Measurements from ENCODE around the gene ACLY.
"Not testable (repeated sequence)": the region's sequence is repeated elsewhere in the genome, so short reads cannot be mapped to it uniquely, and the experiment has no call there.

ACLY gene

GRCh38 chr17:41840781-41841180 lies 78.0 kb downstream of the ACLY start:
- H3K36me3 ChIP-seq (ENCODE audit: control insufficient read depth, insufficient read depth, low read length); H3K4me1 ChIP-seq (ENCODE audit: control insufficient read depth, insufficient read depth, low read length); H3K9me3 ChIP-seq (ENCODE audit: control insufficient read depth, insufficient read depth, low read length); H3K9ac ChIP-seq (ENCODE audit: low read depth, low read length); H3K4me3 ChIP-seq (ENCODE audit: low read depth, low read length); H3K27me3 ChIP-seq (ENCODE audit: control insufficient read depth, insufficient read depth, low read length); H3K27ac ChIP-seq (ENCODE audit: low read depth, low read length): not testable (repeated sequence)

- H3K4me3 ChIP-seq (ENCODE audit: low read depth, low read length); H3K9ac ChIP-seq (ENCODE audit: low read depth, low read length); H3K9me3 ChIP-seq (ENCODE audit: control insufficient read depth, insufficient read depth, low read length); H3K27me3 ChIP-seq (ENCODE audit: control insufficient read depth, insufficient read depth, low read length); H3K4me1 ChIP-seq (ENCODE audit: control insufficient read depth, insufficient read depth, low read length); H3K36me3 ChIP-seq (ENCODE audit: control insufficient read depth, insufficient read depth, low read length); H3K27ac ChIP-seq (ENCODE audit: low read depth, low read length): not testable (repeated sequence)
Observed at GRCh38 chr17:41839448-41839847, 79.3 kb downstream of the ACLY start.

GRCh38 chr17:41837761-41838538 lies 80.8 kb downstream of the ACLY start, which contains the start of gene KLHL10:
KLHL10 (plus strand) TSS chr17:41837825; CDS start chr17:41837933, 108 bp downstream.
- H3K9ac ChIP-seq (ENCODE audit: low read depth, low read length), result no peak within 1 kb of the TSS

GRCh38 chr17:41836550-41837196 lies 82.1 kb downstream of the ACLY start:
- no peaks in the 10 kb centered on the region for H3K9me3 ChIP-seq (ENCODE audit: control insufficient read depth, insufficient read depth, low read length)
- H3K36me3 ChIP-seq (ENCODE audit: control insufficient read depth, insufficient read depth, low read length), result peaks cover 19% of the 10 kb centered on the region
- H3K9ac ChIP-seq (ENCODE audit: low read depth, low read length), result no peak overlapping the region
- H3K4me1 ChIP-seq (ENCODE audit: control insufficient read depth, insufficient read depth, low read length), result peaks cover 6% of the 10 kb centered on the region; the same call in 1 of the 2 replicates
- peak overlapping the region; percentile 83 for H3K4me3 ChIP-seq (ENCODE audit: low read depth, low read length)
- H3K27me3 ChIP-seq (ENCODE audit: control insufficient read depth, insufficient read depth, low read length), result peaks cover 7% of the 10 kb centered on the region
- H3K27ac ChIP-seq (ENCODE audit: low read depth, low read length), result no peak overlapping the region

More at GRCh38 chr17:41837761-41838538, 80.8 kb downstream of the ACLY start, which contains the start of gene KLHL10:
- Histone ChIP-seq H3K27me3 (ENCODE audit: control insufficient read depth, insufficient read depth, low read length) (peaks cover 7% of the 10 kb centered on the region), H3K4me1 (ENCODE audit: control insufficient read depth, insufficient read depth, low read length) (peaks cover 6% of the 10 kb centered on the region; the same call in 1 of the 2 replicates), H3K36me3 (ENCODE audit: control insufficient read depth, insufficient read depth, low read length) (peaks cover 8% of the 10 kb centered on the region), H3K4me3 (ENCODE audit: low read depth, low read length) (no peak within 1 kb of the TSS), H3K27ac (ENCODE audit: low read depth, low read length) (no peak within 1 kb of the TSS), H3K9me3 (ENCODE audit: control insufficient read depth, insufficient read depth, low read length) (no peaks in the 10 kb centered on the region)

- H3K4me1 ChIP-seq (ENCODE audit: control insufficient read depth, insufficient read depth, low read length), result peaks cover 6% of the 10 kb centered on the region; the same call in 1 of the 2 replicates
- H3K27me3 ChIP-seq (ENCODE audit: control insufficient read depth, insufficient read depth, low read length), result peaks cover 7% of the 10 kb centered on the region
- peak within 1 kb of the TSS; percentile 61; the same call in 1 of the 2 replicates for H3K9ac ChIP-seq (ENCODE audit: low read depth, low read length)
- H3K4me3 ChIP-seq (ENCODE audit: low read depth, low read length), result peak within 1 kb of the TSS; percentile 83
- peaks cover 24% of the 10 kb centered on the region for H3K36me3 ChIP-seq (ENCODE audit: control insufficient read depth, insufficient read depth, low read length)
- H3K9me3 ChIP-seq (ENCODE audit: control insufficient read depth, insufficient read depth, low read length), result no peaks in the 10 kb centered on the region
- no peak within 1 kb of the TSS for H3K27ac ChIP-seq (ENCODE audit: low read depth, low read length)
Observed at GRCh38 chr17:41835800-41836549, 82.8 kb downstream of the ACLY start, which contains the start of gene NT5C3B. NT5C3B (minus strand) TSS chr17:41836232; CDS start chr17:41836193, 39 bp downstream.

- H3K27me3 ChIP-seq (ENCODE audit: control insufficient read depth, insufficient read depth, low read length), result peaks cover 7% of the 10 kb centered on the region
- peaks cover 31% of the 10 kb centered on the region for H3K36me3 ChIP-seq (ENCODE audit: control insufficient read depth, insufficient read depth, low read length)
- H3K4me1 ChIP-seq (ENCODE audit: control insufficient read depth, insufficient read depth, low read length), result peaks cover 6% of the 10 kb centered on the region; the same call in 1 of the 2 replicates
- H3K27ac ChIP-seq (ENCODE audit: low read depth, low read length), result no peak overlapping the region
- H3K4me3 ChIP-seq (ENCODE audit: low read depth, low read length), result peak overlapping the region; percentile 83
- H3K9me3 ChIP-seq (ENCODE audit: control insufficient read depth, insufficient read depth, low read length), result no peaks in the 10 kb centered on the region
- peak overlapping the region; percentile 61; the same call in 1 of the 2 replicates for H3K9ac ChIP-seq (ENCODE audit: low read depth, low read length)
Observed at GRCh38 chr17:41835214-41835799, 83.4 kb downstream of the ACLY start.

- H3K4me1 ChIP-seq (ENCODE audit: control insufficient read depth, insufficient read depth, low read length); H3K4me3 ChIP-seq (ENCODE audit: low read depth, low read length); H3K27ac ChIP-seq (ENCODE audit: low read depth, low read length); H3K9ac ChIP-seq (ENCODE audit: low read depth, low read length); H3K27me3 ChIP-seq (ENCODE audit: control insufficient read depth, insufficient read depth, low read length); H3K9me3 ChIP-seq (ENCODE audit: control insufficient read depth, insufficient read depth, low read length): not testable (repeated sequence)
- H3K36me3 ChIP-seq (ENCODE audit: control insufficient read depth, insufficient read depth, low read length), result peaks cover 75% of the 10 kb centered on the region
Observed at GRCh38 chr17:41829961-41830360, 88.8 kb downstream of the ACLY start.

- no peaks in the 10 kb centered on the region for H3K4me1 ChIP-seq (ENCODE audit: control insufficient read depth, insufficient read depth, low read length)
- H3K27me3 ChIP-seq (ENCODE audit: control insufficient read depth, insufficient read depth, low read length), result no peaks in the 10 kb centered on the region
- no peak overlapping the region for H3K9ac ChIP-seq (ENCODE audit: low read depth, low read length)
- H3K9me3 ChIP-seq (ENCODE audit: control insufficient read depth, insufficient read depth, low read length), result no peaks in the 10 kb centered on the region
- H3K27ac ChIP-seq (ENCODE audit: low read depth, low read length), result no peak overlapping the region
- H3K36me3 ChIP-seq (ENCODE audit: control insufficient read depth, insufficient read depth, low read length), result peaks cover 72% of the 10 kb centered on the region
- H3K4me3 ChIP-seq (ENCODE audit: low read depth, low read length), result no peak overlapping the region
Observed at GRCh38 chr17:41825175-41825845, 93.4 kb downstream of the ACLY start.

GRCh38 chr17:41824086-41824485 lies 94.7 kb downstream of the ACLY start:
- H3K27ac ChIP-seq (ENCODE audit: low read depth, low read length), result no peak overlapping the region
- peaks cover 73% of the 10 kb centered on the region for H3K36me3 ChIP-seq (ENCODE audit: control insufficient read depth, insufficient read depth, low read length)
- no peaks in the 10 kb centered on the region for H3K27me3 ChIP-seq (ENCODE audit: control insufficient read depth, insufficient read depth, low read length)
- H3K9me3 ChIP-seq (ENCODE audit: control insufficient read depth, insufficient read depth, low read length), result no peaks in the 10 kb centered on the region
- no peak overlapping the region for H3K4me3 ChIP-seq (ENCODE audit: low read depth, low read length)
- H3K4me1 ChIP-seq (ENCODE audit: control insufficient read depth, insufficient read depth, low read length), result peaks cover 9% of the 10 kb centered on the region
- H3K9ac ChIP-seq (ENCODE audit: low read depth, low read length), result no peak overlapping the region

- H3K4me1 ChIP-seq (ENCODE audit: control insufficient read depth, insufficient read depth, low read length), result peaks cover 11% of the 10 kb centered on the region
- H3K9me3 ChIP-seq (ENCODE audit: control insufficient read depth, insufficient read depth, low read length), result no peaks in the 10 kb centered on the region
- H3K36me3 ChIP-seq (ENCODE audit: control insufficient read depth, insufficient read depth, low read length), result peaks cover 70% of the 10 kb centered on the region
- H3K27ac ChIP-seq (ENCODE audit: low read depth, low read length), result no peak overlapping the region
- H3K4me3 ChIP-seq (ENCODE audit: low read depth, low read length), result no peak overlapping the region
- H3K9ac ChIP-seq (ENCODE audit: low read depth, low read length), result no peak overlapping the region
- H3K27me3 ChIP-seq (ENCODE audit: control insufficient read depth, insufficient read depth, low read length), result no peaks in the 10 kb centered on the region
Observed at GRCh38 chr17:41823580-41823979, 95.2 kb downstream of the ACLY start.
